Astrocyte of the cerebellum (primary cell): ENCODE data around the gene CHRNA4.

Experiments used
- DNase-seq: peaks from one replicate; pipeline ENCODE4 v3.0.0-alpha.2; 2011; ENCODE audit warnings: low read depth
- H3K4me3 ChIP-seq: 2 replicates; pipeline ENCODE4 v1.5.1; 2011; ENCODE audit warnings: mild to moderate bottlenecking, low read depth, low read length, moderate library complexity
- in situ Hi-C: cut with HindIII; loops from 2 replicates; pipeline ENCODE4 v1.10.0; 2017; ENCODE audit warnings: low sequenced_read_pairs
- TF ChIP-seq, protein P1 (sequence below): IDR thresholded peaks from 2 replicates; pipeline ENCODE4 v1.5.1; 2012; ENCODE audit warnings: low read length, low read depth, moderate library complexity, mild to moderate bottlenecking; ENCODE audit errors: missing control alignments

CHRNA4 gene

DNA sequence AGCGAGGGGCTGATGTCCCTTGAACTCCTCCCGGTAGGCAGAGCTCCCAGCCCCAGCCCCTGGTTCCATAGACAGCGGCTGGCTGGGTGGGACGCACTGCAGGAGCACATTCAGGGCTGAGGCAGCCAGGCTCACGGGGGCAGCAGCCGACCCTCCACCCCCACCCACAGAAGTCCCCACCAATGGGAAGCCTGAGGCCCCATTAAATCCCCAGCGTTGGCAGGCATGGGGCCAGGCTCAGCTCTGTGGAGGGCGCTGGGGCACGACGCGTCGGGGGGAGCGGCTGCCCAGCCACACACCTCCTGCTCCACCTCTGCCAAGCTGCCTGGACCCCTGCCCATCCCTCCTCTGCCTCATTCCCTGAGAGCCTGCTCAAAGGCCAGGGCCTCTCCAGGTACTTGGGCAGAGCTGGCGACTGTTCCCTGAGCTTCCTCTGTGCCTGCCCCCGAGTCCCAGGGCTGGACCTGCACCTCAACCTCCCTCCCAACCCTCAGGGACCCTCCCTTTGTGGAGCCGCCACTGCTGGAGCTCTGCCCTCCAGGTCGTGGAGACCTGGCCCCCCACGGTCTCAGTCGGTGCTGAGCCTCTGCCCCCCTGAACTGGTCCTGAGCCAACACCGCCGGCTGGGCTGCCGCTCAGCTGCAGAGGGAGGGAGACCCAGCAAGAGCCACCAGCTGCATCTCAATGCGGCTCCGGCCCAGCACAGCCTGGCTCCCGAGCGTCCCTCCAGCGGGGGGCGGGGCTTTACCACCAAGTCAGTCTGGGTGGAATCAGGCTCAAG is 9.1 kb downstream of the CHRNA4 start:
- in situ Hi-C loops: no loop called here
- DNase-seq: no peak
- TF ChIP-seq, protein P1, sequence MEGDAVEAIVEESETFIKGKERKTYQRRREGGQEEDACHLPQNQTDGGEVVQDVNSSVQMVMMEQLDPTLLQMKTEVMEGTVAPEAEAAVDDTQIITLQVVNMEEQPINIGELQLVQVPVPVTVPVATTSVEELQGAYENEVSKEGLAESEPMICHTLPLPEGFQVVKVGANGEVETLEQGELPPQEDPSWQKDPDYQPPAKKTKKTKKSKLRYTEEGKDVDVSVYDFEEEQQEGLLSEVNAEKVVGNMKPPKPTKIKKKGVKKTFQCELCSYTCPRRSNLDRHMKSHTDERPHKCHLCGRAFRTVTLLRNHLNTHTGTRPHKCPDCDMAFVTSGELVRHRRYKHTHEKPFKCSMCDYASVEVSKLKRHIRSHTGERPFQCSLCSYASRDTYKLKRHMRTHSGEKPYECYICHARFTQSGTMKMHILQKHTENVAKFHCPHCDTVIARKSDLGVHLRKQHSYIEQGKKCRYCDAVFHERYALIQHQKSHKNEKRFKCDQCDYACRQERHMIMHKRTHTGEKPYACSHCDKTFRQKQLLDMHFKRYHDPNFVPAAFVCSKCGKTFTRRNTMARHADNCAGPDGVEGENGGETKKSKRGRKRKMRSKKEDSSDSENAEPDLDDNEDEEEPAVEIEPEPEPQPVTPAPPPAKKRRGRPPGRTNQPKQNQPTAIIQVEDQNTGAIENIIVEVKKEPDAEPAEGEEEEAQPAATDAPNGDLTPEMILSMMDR: no peak
- no peak overlapping the region for H3K4me3 ChIP-seq

GRCh38 chr20:63351326-63351700 is 9.8 kb downstream of the CHRNA4 start:
- no peak for DNase-seq
- no peak overlapping the region for H3K4me3 ChIP-seq
- in situ Hi-C loops: no loop called here
- TF ChIP-seq, protein P1: no peak

- TF ChIP-seq, protein P1: no peak
- in situ Hi-C loops: no loop called here
- no peak overlapping the region for H3K4me3 ChIP-seq
- no peak for DNase-seq
These were observed 10.4 kb downstream of the CHRNA4 start for GRCh38 chr20:63350597-63351325.

GRCh38 chr20:63350196-63350595 is 11.0 kb downstream of the CHRNA4 start:
- in situ Hi-C loops: no loop called here
- no peak overlapping the region for H3K4me3 ChIP-seq
- TF ChIP-seq, protein P1: no peak
- DNase-seq: no peak

DNA sequence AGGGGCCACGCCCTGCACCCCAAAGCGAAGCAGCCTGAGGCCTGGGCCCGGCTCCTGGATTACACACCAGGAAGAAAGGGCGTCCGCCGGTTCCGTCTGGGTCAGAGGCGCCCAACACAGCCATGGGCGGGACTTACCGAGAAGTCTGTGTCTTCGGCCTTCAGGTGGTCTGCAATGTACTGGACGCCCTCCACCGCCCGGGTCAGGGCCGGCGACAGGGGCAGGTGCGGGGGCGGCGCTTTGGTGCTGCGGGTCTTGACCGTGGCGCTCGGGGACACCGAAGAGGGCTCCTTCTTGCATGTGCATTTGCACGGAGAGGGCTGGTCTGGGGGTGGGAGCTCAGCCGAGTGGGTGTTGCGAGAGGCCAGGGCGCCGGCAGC is 11.6 kb downstream of the CHRNA4 start:
- in situ Hi-C loops: no loop called here
- TF ChIP-seq, protein P1: no peak
- DNase-seq: no peak
- H3K4me3 ChIP-seq: no peak overlapping the region

GRCh38 chr20:63348828-63349515 is 12.2 kb downstream of the CHRNA4 start:
- no peak overlapping the region for H3K4me3 ChIP-seq
- TF ChIP-seq, protein P1: no peak
- in situ Hi-C loops: no loop called here
- no peak for DNase-seq
